Kidney epithelial cell (primary cell): ENCODE results near the gene SH3BGR. TPM values are rescaled to one million over a fixed set of nuclear protein-coding genes. Genes with fewer than 3 reads are reported as not detected.

Experiments
- DNase-seq: peaks from one replicate; pipeline ENCODE4 v3.0.0-alpha.2; 2010; ENCODE audit warnings: low read depth
- H3K27me3 ChIP-seq: 2 replicates; pipeline ENCODE4 v1.6.0; 2011; ENCODE audit warnings: low read length; ENCODE audit not compliant: control insufficient read depth, insufficient read depth
- H3K36me3 ChIP-seq: 2 replicates; pipeline ENCODE4 v1.5.1; 2011; ENCODE audit warnings: low read length; ENCODE audit not compliant: control insufficient read depth, insufficient read depth
- H3K4me3 ChIP-seq: 2 replicates; pipeline ENCODE4 v1.5.1; 2011; ENCODE audit warnings: low read depth, mild to moderate bottlenecking, control low read depth, low read length
- CTCF ChIP-seq: IDR thresholded peaks from 2 replicates; pipeline ENCODE4 v1.5.1; 2011; ENCODE audit warnings: mild to moderate bottlenecking, moderate library complexity, low read length, control low read depth, inconsistent platforms; ENCODE audit not compliant: insufficient read depth, poor library complexity, severe bottlenecking
- total RNA-seq: library from RNA; depleted of rRNA; stranded (reverse); fragments of >200 nt; gene quantifications from 2 replicates; pipeline ENCODE4 v1.2.3, GENCODE V29; 2015

The SH3BGR gene
- total RNA-seq, 1 donor from 2014 or later, result 6.9 TPM

- H3K4me3 ChIP-seq, result no peak overlapping the region
- DNase-seq, result no peak
- no peaks in the 10 kb centered on the region for H3K36me3 ChIP-seq
- no peaks in the 10 kb centered on the region for H3K27me3 ChIP-seq
- TF ChIP-seq CTCF, result no peak
Measured at GRCh38 chr21:39519835-39520234, 68.1 kb downstream of the SH3BGR start.

GRCh38 chr21:39523399-39523798 lies 71.6 kb downstream of the SH3BGR start:
- Histone ChIP-seq H3K4me3 (no peak overlapping the region), H3K27me3 (no peaks in the 10 kb centered on the region), H3K36me3 (no peaks in the 10 kb centered on the region)
- DNase-seq, result no peak
- TF ChIP-seq CTCF, result no peak

DNA sequence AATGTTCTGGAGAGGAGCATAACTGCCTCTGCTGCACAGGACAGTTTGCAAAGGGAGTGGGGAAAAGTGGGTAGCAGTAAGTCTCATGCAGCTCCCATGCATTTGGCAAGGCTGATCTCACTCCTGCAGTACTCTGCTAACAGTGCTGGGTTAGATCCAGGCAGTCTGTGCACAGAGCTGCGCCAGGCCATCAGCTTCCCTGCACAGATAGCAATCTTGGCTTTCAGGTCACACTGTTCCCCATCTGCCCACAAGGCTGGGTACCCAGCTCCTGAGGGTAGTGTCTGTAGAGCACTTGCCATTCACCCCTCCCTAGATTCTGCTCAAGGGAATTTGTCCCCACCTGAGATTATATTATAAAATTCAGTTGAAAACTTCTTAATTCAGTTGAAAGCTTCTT lies 72.1 kb downstream of the SH3BGR start:
- no peaks in the 10 kb centered on the region for H3K27me3 ChIP-seq
- no peaks in the 10 kb centered on the region for H3K36me3 ChIP-seq
- TF ChIP-seq CTCF, result no peak
- H3K4me3 ChIP-seq, result no peak overlapping the region
- no peak for DNase-seq

GRCh38 chr21:39525129-39525528 lies 73.4 kb downstream of the SH3BGR start:
- H3K4me3 ChIP-seq, result no peak overlapping the region
- DNase-seq, result no peak
- H3K36me3 ChIP-seq, result no peaks in the 10 kb centered on the region
- H3K27me3 ChIP-seq, result no peaks in the 10 kb centered on the region
- TF ChIP-seq CTCF, result no peak

DNA sequence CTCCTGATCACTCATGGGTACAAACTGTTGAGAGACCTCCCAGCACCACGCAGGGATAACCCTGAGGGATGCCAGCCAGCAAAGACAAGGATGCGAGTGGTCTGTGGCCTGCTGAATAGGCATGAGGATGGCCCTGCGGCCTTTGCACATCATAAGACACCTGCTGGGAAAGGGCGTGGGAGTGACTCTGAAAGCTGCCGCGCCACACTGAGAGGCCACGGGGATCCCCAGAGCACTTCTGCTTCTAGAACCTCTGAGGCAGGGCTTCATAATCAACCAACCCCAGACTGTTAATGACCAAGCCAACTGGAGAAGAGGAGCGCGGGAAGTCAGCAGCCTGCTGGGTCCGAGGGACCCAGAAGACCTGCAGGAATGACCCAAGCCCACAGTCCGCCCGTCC lies 73.8 kb downstream of the SH3BGR start:
- no peak for TF ChIP-seq CTCF
- no peak for DNase-seq
- H3K27me3 ChIP-seq, result no peaks in the 10 kb centered on the region

GRCh38 chr21:39527067-39527595 lies 75.4 kb downstream of the SH3BGR start:
- Histone ChIP-seq H3K4me3 (no peak overlapping the region), H3K36me3 (no peaks in the 10 kb centered on the region), H3K27me3 (no peaks in the 10 kb centered on the region)
- no peak for DNase-seq
- no peak for TF ChIP-seq CTCF

More for the DNA sequence above, 73.8 kb downstream of the SH3BGR start:
- H3K36me3 ChIP-seq, result no peaks in the 10 kb centered on the region
- no peak overlapping the region for H3K4me3 ChIP-seq
